ENCODE data around the gene FXR2.

DNA sequence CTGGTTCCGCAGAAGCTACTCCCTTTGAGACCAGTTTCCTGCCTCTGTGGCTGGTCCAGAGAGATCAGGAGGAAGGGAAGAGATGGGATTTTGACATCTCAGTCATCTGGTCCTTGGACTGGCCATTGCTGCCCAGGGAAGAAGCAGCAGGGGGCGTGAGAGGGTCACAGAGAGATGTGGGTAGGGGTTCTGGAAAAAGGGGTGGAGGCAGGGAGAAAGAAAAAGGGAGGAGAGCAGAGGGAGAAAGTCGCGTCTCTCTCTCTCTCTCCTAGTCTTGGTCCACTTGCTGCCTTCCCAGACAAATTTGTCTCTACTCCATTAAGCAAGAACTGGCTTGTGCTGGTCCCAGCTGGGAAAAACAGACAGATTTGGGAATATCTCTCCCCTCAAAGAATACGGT, 19.7 kb upstream of the FXR2 start:
- TF ChIP-seq, protein P1, sequence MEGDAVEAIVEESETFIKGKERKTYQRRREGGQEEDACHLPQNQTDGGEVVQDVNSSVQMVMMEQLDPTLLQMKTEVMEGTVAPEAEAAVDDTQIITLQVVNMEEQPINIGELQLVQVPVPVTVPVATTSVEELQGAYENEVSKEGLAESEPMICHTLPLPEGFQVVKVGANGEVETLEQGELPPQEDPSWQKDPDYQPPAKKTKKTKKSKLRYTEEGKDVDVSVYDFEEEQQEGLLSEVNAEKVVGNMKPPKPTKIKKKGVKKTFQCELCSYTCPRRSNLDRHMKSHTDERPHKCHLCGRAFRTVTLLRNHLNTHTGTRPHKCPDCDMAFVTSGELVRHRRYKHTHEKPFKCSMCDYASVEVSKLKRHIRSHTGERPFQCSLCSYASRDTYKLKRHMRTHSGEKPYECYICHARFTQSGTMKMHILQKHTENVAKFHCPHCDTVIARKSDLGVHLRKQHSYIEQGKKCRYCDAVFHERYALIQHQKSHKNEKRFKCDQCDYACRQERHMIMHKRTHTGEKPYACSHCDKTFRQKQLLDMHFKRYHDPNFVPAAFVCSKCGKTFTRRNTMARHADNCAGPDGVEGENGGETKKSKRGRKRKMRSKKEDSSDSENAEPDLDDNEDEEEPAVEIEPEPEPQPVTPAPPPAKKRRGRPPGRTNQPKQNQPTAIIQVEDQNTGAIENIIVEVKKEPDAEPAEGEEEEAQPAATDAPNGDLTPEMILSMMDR (IDR thresholded peaks at IDR 0.05; ENCODE audit: low read length), result peak; percentile 38; the same call in 1 of the 2 replicates
- no peak for TF ChIP-seq EZH2 (IDR thresholded peaks at IDR 0.05; ENCODE audit: borderline replicate concordance, low read length)
